RWPE2 (cell line): ENCODE data around the gene EPB41L4A.

Source experiments
- ATAC-seq: fragments of 200-7000 bp; cut with Tn5 transposase; 3 replicates; pipeline ENCODE4 v1.9.1; 2021; ENCODE audit warnings: low read depth
- DNase-seq: peaks from one replicate; pipeline ENCODE4 v3.0.0-alpha.2; 2020; ENCODE audit warnings: low spot score
- H3K27ac ChIP-seq: fragments of 450-650 bp; 2 replicates; pipeline ENCODE4 v1.5.1; 2017; ENCODE audit warnings: mild to moderate bottlenecking; ENCODE audit not compliant: poor library complexity, severe bottlenecking
- H3K27me3 ChIP-seq: fragments of 250-450 bp; sonication (Bioruptor Pico); 2 replicates; pipeline ENCODE4 v1.5.1; 2021; ENCODE audit warnings: mild to moderate bottlenecking, moderate library complexity; ENCODE audit not compliant: insufficient read depth, poor library complexity, severe bottlenecking
- H3K36me3 ChIP-seq: fragments of 250-450 bp; sonication (Bioruptor Pico); 2 replicates; pipeline ENCODE4 v1.5.1; 2020; ENCODE audit warnings: low read depth, mild to moderate bottlenecking, moderate library complexity
- H3K4me1 ChIP-seq: fragments of 250-450 bp; sonication (Bioruptor Pico); 2 replicates; pipeline ENCODE4 v1.5.1; 2021; ENCODE audit warnings: mild to moderate bottlenecking, moderate library complexity; ENCODE audit not compliant: insufficient read depth, poor library complexity, severe bottlenecking
- H3K4me3 ChIP-seq: fragments of 250-450 bp; sonication (Bioruptor Pico); 2 replicates; pipeline ENCODE4 v1.5.1; 2021; ENCODE audit warnings: mild to moderate bottlenecking, moderate library complexity; ENCODE audit not compliant: severe bottlenecking
- H3K9me3 ChIP-seq: fragments of 250-450 bp; sonication (Bioruptor Pico); 2 replicates; pipeline ENCODE4 v1.5.1; 2021; ENCODE audit warnings: mild to moderate bottlenecking, moderate library complexity; ENCODE audit not compliant: severe bottlenecking
- TF ChIP-seq, protein P1 (sequence below): fragments of 450-650 bp; IDR thresholded peaks from one replicate; pipeline ENCODE4 v1.5.1; 2017; ENCODE audit warnings: mild to moderate bottlenecking, moderate library complexity; ENCODE audit not compliant: poor library complexity, severe bottlenecking

Gene EPB41L4A

DNA sequence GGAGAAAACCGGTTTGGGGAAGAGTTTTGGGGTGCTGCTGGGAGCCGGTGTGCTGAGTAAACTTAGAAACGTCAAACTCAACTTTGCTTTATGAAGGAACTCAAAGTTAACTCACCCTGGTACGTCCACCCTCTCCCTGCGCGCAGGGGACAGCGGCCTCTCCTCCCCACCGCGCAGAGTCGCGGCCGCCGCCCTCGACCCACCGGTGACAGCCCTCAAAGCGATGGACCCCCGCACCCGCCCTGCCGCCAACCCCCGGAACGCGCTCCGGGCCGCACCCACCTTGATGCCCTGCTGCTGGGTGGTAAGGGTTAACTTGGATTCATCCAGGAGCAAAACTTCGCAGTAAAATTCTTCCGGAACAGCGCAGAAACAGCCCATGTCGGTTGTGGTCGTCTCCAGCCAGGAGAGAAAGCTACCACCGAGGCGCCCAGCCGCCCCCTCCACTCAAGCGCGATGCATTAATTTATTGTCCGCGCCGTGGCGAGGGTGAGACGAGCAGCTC lies 366 bp downstream of the EPB41L4A start:
- Histone ChIP-seq H3K4me3 (peak overlapping the region; percentile 61), H3K9me3 (no peaks in the 10 kb centered on the region), H3K27me3 (peaks cover 31% of the 10 kb centered on the region), H3K4me1 (no peaks in the 10 kb centered on the region), H3K27ac (peak overlapping the region; percentile 0), H3K36me3 (no peaks in the 10 kb centered on the region)
- TF ChIP-seq, protein P1, sequence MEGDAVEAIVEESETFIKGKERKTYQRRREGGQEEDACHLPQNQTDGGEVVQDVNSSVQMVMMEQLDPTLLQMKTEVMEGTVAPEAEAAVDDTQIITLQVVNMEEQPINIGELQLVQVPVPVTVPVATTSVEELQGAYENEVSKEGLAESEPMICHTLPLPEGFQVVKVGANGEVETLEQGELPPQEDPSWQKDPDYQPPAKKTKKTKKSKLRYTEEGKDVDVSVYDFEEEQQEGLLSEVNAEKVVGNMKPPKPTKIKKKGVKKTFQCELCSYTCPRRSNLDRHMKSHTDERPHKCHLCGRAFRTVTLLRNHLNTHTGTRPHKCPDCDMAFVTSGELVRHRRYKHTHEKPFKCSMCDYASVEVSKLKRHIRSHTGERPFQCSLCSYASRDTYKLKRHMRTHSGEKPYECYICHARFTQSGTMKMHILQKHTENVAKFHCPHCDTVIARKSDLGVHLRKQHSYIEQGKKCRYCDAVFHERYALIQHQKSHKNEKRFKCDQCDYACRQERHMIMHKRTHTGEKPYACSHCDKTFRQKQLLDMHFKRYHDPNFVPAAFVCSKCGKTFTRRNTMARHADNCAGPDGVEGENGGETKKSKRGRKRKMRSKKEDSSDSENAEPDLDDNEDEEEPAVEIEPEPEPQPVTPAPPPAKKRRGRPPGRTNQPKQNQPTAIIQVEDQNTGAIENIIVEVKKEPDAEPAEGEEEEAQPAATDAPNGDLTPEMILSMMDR, result no peak
- no peak for DNase-seq
- peak; percentile 2; the same call in 2 of the 3 replicates for ATAC-seq

DNA sequence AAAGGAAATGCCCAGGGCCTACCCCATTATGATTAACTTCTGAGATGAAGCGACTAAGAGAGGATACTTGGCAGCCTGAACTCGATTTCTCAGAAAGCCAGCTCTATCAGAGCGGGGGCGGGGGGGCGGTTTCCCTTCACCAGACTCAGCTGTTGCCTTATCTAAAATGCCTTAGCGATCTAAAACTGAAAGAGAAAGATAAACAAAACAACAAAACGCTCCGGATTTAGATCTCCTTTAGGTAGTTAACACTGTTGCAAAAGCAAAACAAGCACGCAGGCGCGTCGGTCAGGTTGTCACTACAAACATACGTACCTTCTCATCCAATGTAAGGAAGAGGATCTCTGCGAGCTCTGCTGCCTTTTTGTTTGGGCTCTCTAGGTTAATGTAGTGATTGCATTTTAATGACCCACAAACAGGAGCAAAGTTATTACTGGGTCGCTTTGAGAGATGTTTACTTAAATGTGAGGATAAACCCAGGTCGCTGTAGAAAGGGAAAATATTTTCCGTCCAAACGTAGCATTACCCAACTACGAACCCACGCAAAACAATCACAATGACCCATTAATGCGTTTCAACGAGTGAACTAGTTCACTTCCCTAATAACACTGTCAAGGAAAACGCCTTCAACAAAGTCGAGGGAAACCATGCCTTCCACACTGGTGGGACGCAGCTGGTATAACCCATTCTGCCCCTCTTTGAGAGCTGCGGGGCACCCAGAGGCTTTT lies 982 bp downstream of the EPB41L4A start:
- peak; percentile 33 for ATAC-seq
- H3K4me3 ChIP-seq, result peak overlapping the region; percentile 61

DNA sequence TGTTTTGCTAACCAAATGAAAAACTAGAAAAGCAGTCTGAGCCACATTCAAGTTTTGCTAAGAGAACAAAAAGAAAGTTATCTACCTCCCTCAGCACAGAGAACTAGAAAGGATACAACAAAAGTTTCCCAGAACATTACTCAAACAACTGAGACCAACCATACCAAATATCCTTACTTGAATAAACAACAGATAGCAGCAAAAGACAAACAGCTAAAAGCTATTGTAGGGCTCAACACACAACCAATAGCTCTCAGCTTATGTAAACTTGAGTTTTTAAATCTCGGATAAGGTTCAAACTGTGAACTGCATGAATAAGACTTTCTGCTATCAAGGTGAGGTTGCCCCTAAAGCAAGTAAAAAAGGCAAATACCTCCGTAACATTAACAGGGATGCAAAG lies 3.5 kb downstream of the EPB41L4A start:
- Histone ChIP-seq H3K4me1 (peaks cover 14% of the 10 kb centered on the region), H3K9me3 (no peaks in the 10 kb centered on the region), H3K36me3 (no peaks in the 10 kb centered on the region), H3K27ac (no peak overlapping the region), H3K27me3 (peaks cover 24% of the 10 kb centered on the region), H3K4me3 (no peak overlapping the region)
- TF ChIP-seq, protein P1, result no peak
- ATAC-seq (no peak), DNase-seq (no peak)

More for the DNA sequence above, 982 bp downstream of the EPB41L4A start:
- Histone ChIP-seq H3K4me1 (peaks cover 3% of the 10 kb centered on the region), H3K9me3 (no peaks in the 10 kb centered on the region), H3K36me3 (no peaks in the 10 kb centered on the region), H3K27ac (peak overlapping the region; percentile 0), H3K27me3 (peaks cover 31% of the 10 kb centered on the region)
- TF ChIP-seq, protein P1, result no peak
- no peak for DNase-seq

DNA sequence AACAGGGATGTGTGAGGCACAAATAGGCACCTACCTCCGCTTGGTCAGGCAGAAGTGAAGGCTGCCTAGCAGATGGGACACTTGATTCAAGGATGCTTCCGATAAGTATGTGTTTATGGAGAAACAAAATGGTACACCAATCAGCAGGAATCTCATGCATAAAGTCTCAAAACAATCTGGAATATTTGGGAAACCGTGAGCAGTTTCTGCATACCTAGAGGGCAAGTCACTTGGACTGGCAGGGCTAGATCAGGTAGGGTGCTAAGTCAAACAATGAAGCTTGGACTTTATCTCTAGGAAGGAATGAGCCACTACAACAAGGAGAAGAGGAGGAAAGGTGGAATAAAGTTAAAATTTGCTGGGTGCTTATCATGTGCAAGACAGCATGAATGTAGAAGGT lies 5.5 kb downstream of the EPB41L4A start:
- H3K4me3 ChIP-seq, result no peak overlapping the region
- TF ChIP-seq, protein P1, result no peak
- no peak overlapping the region for H3K27ac ChIP-seq
- peaks cover 13% of the 10 kb centered on the region for H3K27me3 ChIP-seq
- ATAC-seq, result no peak
- DNase-seq, result no peak
- H3K4me1 ChIP-seq, result peaks cover 14% of the 10 kb centered on the region
- no peaks in the 10 kb centered on the region for H3K36me3 ChIP-seq
- H3K9me3 ChIP-seq, result no peaks in the 10 kb centered on the region

DNA sequence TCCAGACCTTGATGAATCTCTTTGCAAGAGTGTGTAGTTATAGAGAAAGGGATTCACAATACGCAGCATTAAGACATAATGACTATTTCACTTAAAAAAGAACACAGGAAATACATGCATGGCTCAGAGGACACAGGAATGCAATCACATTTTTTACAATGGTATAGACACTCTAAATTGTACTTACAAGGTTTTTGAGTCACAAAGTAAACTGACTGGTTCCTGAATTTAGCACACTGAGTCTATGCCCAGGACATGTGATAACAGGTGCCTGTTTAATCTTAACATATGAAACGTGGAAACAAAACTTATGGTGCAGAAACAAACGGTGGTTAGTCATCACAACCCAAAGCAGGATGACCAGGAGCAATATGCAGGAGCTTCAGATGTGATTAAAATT lies 6.7 kb downstream of the EPB41L4A start:
- TF ChIP-seq, protein P1, result no peak
- H3K27ac ChIP-seq, result peak overlapping the region; percentile 46

More for the DNA sequence above, 6.7 kb downstream of the EPB41L4A start:
- no peaks in the 10 kb centered on the region for H3K9me3 ChIP-seq
- ATAC-seq, result peak; percentile 92
- no peak for DNase-seq
- H3K27me3 ChIP-seq, result peaks cover 2% of the 10 kb centered on the region
- peaks cover 14% of the 10 kb centered on the region for H3K4me1 ChIP-seq
- H3K36me3 ChIP-seq, result no peaks in the 10 kb centered on the region
- H3K4me3 ChIP-seq, result no peak overlapping the region
